Measurements from ENCODE around the gene ASB18.
"Not testable (repeated sequence)": the region's sequence is repeated elsewhere in the genome, so short reads cannot be mapped to it uniquely, and the experiment has no call there.

ASB18 gene

DNA sequence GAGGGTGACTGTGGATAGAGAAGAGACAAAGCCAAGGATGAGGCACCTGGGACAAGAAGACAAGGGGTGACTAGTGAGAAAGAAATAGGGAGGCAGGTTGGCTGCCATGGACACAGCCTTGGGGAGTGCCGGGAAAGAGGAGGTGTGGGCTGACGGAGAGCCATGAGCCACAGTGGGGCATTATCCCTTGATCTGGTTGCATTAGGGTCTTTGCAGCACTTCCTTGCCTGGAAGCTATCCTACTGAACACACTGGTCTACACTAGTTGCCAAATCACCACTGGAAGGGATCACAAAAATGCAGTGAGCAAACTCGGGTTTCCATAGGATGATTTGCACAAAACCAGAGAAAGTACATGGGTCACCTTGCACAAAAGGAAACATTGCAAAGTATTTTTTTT lies 27.7 kb upstream of the ASB18 start:
- H3K4me3 Mint-ChIP-seq: no peak overlapping the region
- no peaks in the 10 kb centered on the region for H3K9me3 Mint-ChIP-seq
- CTCF ChIA-PET: no interaction called here
- H3K36me3 Mint-ChIP-seq: no peaks in the 10 kb centered on the region
- no peak for DNase-seq
- H3K27me3 Mint-ChIP-seq: peaks cover 10% of the 10 kb centered on the region
- no peak overlapping the region for H3K27ac Mint-ChIP-seq
- H3K4me1 Mint-ChIP-seq: no peaks in the 10 kb centered on the region

DNA sequence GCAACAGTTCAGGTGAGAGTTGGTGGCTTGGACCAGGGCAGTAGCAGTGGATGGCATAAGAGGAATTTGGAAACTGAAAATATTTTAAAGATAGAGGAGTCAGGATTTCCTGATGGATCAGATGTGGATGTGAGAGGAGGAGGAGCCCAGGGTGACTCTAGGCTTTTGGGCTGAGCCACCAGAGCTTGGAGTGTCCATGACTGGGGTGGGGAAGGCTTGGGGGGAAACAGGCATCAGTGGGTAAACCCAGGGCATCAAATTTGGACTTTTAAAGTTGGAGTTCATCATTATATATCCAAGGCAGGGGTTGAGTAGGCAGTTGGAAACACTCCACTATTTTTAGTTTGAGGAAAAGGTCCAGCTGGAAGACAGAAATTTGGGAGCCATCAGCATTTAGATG lies 27.3 kb upstream of the ASB18 start:
- H3K4me1 Mint-ChIP-seq: no peaks in the 10 kb centered on the region
- H3K27ac Mint-ChIP-seq: no peak overlapping the region
- no peak overlapping the region for H3K4me3 Mint-ChIP-seq
- CTCF ChIA-PET: no interaction called here
- DNase-seq: no peak
- no peaks in the 10 kb centered on the region for H3K9me3 Mint-ChIP-seq
- H3K36me3 Mint-ChIP-seq: no peaks in the 10 kb centered on the region
- H3K27me3 Mint-ChIP-seq: peaks cover 10% of the 10 kb centered on the region

DNA sequence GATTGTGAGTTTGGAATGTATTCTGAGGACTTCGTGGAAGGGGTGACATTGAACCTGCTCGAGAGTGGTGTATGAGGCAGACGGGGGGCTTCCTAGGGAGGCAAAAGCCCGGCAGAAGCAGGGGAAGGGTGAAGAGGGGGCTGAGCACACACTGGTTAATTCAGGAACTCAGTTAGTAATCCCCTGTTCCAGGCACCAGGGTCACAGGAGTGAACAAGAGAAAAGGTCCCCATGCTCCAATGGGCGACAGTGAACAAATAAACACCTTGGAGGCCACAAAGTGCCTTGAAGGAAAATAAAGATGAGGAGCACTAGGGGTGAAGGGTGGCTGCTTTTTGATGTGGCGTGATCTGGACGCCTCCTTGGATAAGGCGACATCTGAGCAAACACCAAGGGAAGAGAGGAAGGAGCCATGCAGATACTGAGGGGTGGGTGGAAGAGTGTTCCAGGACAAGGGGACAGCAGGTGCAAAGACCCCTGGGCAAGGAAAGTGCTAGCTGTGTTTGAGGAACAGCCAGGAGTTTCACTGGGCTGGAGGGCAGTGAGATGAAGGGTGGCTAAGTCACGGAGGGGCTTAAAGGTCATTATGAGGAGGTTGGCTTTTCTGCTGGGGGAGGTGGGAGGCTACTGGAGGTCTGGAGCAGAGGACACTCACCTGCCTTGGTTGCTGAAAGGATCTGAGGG lies 26.7 kb upstream of the ASB18 start:
- no peak for DNase-seq
- H3K4me1 Mint-ChIP-seq: no peaks in the 10 kb centered on the region
- no peak overlapping the region for H3K27ac Mint-ChIP-seq
- H3K27me3 Mint-ChIP-seq: peaks cover 10% of the 10 kb centered on the region
- CTCF ChIA-PET: no interaction called here
- H3K4me3 Mint-ChIP-seq: no peak overlapping the region
- H3K9me3 Mint-ChIP-seq: no peaks in the 10 kb centered on the region
- H3K36me3 Mint-ChIP-seq: no peaks in the 10 kb centered on the region

DNA sequence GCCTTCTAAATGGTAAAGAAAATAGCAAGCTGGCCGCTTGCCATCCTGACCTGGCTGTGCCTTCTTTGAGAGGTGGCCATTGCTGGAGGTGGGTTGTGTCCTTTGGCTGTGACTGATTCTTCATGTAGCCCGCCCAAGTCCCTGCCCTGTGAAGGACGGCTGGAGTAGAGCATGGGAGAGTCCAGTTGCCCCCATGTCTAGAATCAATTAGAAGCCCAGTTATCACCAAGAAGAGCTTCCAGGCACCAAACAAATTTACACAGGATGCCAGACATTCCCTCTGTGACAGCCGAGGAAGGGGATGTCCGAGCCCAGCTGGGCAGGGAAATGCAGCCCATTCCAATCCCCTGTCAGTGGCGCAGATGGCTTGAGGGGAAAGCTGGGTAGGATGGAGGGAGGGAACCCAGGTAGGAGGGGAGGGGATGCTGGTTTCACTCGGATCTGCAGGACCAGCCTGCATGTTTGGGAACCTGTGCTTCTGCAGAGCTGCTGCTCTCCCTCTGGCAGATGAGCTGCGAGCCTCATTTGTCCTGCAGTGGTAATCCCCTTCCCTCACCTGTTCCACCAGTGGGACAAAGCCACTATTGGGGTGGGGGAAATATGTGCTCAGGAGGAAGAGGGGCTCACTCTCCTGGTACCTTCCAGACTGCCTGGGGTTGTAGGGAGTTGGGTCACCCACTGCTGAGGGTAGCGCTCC lies 25.7 kb upstream of the ASB18 start:
- H3K4me3 Mint-ChIP-seq: no peak overlapping the region
- CTCF ChIA-PET: no interaction called here
- no peak overlapping the region for H3K27ac Mint-ChIP-seq
- DNase-seq: no peak
- no peaks in the 10 kb centered on the region for H3K9me3 Mint-ChIP-seq
- peaks cover 10% of the 10 kb centered on the region for H3K27me3 Mint-ChIP-seq
- no peaks in the 10 kb centered on the region for H3K4me1 Mint-ChIP-seq
- no peaks in the 10 kb centered on the region for H3K36me3 Mint-ChIP-seq

DNA sequence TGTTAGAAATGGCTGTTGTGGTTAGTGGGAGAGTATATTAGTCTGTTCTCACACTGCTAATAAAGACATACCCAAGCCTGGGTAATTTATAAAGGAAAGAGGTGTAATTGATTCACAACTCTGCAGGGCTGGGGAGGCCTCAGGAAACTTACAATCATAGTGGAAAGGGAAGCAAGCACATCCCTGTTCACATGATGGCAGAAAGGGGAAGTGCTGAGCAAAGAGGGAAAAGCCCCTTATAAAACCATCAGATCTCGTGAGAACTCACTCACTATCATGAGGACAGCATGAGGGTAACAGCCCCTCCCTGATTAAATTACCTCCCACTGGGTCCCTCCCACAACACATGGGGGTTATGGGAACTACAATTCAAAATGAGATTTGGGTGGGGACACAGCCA lies 24.2 kb upstream of the ASB18 start:
- CTCF ChIA-PET, DNase-seq, H3K27ac Mint-ChIP-seq, H3K36me3 Mint-ChIP-seq, H3K27me3 Mint-ChIP-seq, H3K9me3 Mint-ChIP-seq, H3K4me3 Mint-ChIP-seq, H3K4me1 Mint-ChIP-seq: not testable (repeated sequence)

DNA sequence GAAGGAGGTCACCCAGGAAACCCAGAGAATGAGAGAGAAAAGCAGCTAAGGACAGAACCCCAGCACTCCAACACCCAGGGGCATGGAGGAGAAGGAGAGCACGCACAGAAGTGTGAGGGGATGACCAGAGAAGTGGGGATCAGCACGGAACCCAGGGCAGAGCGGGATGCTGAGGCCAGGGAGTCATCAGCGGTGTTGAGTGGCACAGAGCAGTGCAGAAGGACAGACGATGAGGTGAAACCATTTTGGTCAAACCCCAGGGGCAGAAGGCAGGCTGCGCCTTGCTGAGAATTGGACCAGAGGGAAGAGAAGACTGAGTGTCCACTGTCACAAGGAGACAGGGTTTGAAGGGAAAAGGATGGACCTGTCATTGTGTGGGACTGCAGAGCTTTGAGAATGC lies 23.4 kb upstream of the ASB18 start:
- CTCF ChIA-PET: no interaction called here
- DNase-seq: no peak
- no peak overlapping the region for H3K4me3 Mint-ChIP-seq
- no peaks in the 10 kb centered on the region for H3K4me1 Mint-ChIP-seq
- no peaks in the 10 kb centered on the region for H3K9me3 Mint-ChIP-seq
- H3K27me3 Mint-ChIP-seq: peaks cover 7% of the 10 kb centered on the region
- no peaks in the 10 kb centered on the region for H3K36me3 Mint-ChIP-seq
- no peak overlapping the region for H3K27ac Mint-ChIP-seq

DNA sequence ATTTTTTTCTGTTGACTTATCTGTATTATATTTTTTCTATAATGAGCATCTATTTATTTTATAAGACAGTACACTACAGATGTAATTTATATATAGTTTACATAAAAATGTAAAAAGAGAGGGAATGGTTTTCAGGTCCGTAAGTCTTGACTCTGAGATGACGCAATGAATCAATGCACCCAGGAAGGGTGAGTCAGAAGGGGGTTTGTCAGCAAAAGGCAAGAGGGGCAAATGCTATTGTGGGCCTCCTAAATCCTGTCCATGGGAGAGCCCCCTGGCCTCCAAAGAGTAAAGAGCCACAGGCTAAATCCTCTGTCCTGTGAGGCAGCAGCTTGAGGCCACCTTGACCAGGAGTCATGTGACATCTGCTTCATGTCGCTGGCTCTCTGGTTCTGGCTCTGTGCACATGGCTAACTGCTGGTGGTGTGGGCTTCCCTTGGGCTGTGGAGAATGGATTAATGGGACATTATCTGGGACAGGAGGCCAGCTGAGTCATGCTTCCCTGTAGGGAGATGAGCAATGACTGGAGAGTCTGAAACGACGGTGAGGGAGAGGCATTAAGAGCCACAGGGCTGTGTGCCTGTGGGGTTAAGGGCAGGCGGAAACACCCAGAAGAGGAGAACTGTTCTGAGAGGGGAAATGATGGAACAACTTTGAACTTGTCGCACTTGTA lies 22.8 kb upstream of the ASB18 start:
- DNase-seq: no peak
- H3K4me3 Mint-ChIP-seq: no peak overlapping the region
- peaks cover 7% of the 10 kb centered on the region for H3K27me3 Mint-ChIP-seq

DNA sequence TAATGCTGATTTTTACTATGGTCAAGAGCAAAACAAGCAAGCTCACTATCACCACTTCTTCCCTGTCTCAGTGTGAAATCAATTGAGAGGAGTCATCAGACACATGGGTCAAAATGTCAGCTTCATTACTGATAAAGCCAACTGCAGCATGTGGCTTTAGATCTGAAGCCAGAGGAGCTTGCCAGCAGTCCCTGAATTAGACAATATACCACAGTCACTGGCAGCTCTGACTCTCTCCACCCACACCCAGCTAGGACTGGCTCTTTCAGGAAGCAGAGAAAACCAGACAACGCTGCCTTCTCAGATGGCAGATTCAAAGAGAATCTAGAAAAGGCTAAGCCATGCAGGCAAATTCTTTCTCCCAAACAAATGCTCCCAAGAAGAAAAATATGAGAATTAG lies 20.0 kb upstream of the ASB18 start:
- Mint-ChIP-seq H3K36me3 (no peaks in the 10 kb centered on the region), H3K27me3 (peaks cover 11% of the 10 kb centered on the region), H3K9me3 (no peaks in the 10 kb centered on the region), H3K27ac (no peak overlapping the region), H3K4me1 (no peaks in the 10 kb centered on the region), H3K4me3 (no peak overlapping the region)
- DNase-seq: no peak
- CTCF ChIA-PET: no interaction called here

More for the DNA sequence above, 22.8 kb upstream of the ASB18 start:
- Mint-ChIP-seq H3K27ac (no peak overlapping the region), H3K9me3 (no peaks in the 10 kb centered on the region), H3K4me1 (no peaks in the 10 kb centered on the region), H3K36me3 (no peaks in the 10 kb centered on the region)
- CTCF ChIA-PET: no interaction called here

DNA sequence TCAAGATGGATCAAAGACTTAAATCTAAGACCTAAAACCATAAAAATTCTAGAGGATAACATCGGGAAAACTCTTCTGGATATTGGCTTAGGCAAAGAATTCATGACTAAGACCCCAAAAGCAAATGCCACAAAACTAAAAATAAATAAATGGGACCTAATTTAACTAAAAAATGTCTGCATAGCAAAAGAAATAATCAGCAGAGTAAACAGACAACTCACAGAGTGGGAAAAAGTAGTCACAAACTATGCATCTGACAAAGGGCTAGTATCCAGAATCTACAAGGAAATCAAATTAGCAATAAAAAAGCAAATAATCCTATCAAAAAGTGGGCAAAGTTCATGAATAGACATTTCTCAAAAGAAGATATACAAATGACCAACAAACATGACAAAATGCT lies 18.2 kb upstream of the ASB18 start:
- Mint-ChIP-seq H3K27me3 (peaks cover 12% of the 10 kb centered on the region), H3K4me3 (no peak overlapping the region), H3K36me3 (no peaks in the 10 kb centered on the region), H3K27ac (no peak overlapping the region), H3K9me3 (no peaks in the 10 kb centered on the region), H3K4me1 (no peaks in the 10 kb centered on the region)
- CTCF ChIA-PET: no interaction called here
- no peak for DNase-seq

DNA sequence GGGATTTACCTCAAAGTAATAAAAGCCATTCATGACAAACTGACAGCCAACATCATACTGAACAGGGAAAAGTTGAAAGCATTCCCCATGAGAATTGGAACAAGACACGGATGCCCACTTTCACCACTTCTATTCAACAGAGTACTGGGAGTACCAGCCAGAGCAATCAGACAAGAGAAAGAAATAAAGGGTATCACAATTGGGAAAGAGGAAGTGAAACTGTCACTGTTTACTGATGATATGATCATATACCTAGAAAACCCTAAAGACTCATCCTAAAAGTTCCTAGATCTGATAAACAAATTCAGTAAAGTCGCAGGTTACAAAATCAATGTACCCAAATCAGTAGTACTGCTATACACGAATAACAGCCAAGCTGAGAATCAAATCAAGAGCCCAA lies 17.2 kb upstream of the ASB18 start:
- DNase-seq: no peak
- Mint-ChIP-seq H3K27me3 (peaks cover 17% of the 10 kb centered on the region), H3K36me3 (no peaks in the 10 kb centered on the region), H3K27ac (no peak overlapping the region), H3K4me3 (no peak overlapping the region), H3K4me1 (no peaks in the 10 kb centered on the region), H3K9me3 (no peaks in the 10 kb centered on the region)
- CTCF ChIA-PET: no interaction called here

DNA sequence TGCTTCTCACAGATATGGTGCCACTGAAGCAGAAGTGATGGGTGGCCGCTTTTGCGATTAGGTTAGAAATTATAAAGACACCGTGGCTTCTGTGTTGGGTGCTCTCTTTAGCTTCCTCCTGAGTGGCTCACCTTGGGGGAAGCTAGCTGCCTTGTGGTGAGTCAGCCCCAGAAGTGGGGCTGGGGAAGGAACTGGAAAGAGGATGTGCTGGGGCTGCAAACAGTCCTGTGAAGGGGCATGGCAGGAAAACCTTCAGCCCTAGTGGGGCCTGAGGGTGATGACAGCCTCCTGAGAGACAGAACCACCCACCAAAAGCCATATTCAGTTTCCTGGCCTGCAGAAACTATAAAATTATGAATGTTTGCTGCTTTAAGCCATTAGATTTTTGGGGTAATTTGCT lies 8.9 kb upstream of the ASB18 start:
- Mint-ChIP-seq H3K4me1 (no peaks in the 10 kb centered on the region), H3K36me3 (no peaks in the 10 kb centered on the region), H3K9me3 (peaks cover 21% of the 10 kb centered on the region), H3K27me3 (peaks cover 8% of the 10 kb centered on the region), H3K27ac (no peak overlapping the region), H3K4me3 (no peak overlapping the region)
- CTCF ChIA-PET: no interaction called here
- DNase-seq: no peak

DNA sequence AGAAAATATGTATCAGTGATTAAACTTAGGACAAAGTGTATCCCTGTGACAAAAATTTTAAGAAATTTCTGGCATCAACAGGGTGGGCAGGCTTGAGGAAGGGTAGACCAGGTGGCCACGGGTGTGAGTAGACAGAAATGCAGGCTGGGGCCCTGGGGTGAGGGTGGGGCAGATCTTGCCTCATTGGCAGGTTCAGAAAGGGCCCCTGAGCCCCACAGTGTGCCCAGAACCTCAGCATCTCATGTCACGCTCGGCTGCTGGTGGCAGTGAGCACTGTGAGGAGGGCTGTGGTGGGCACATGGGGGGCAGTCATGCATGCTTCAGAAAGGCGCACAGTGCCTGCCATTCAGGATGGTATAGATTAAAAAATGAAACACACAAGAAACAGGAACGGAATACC lies 7.6 kb upstream of the ASB18 start:
- no peak overlapping the region for H3K27ac Mint-ChIP-seq
- CTCF ChIA-PET: no interaction called here
- no peak for DNase-seq
- H3K4me3 Mint-ChIP-seq: no peak overlapping the region
- H3K4me1 Mint-ChIP-seq: no peaks in the 10 kb centered on the region
- H3K9me3 Mint-ChIP-seq: peaks cover 21% of the 10 kb centered on the region
- peaks cover 6% of the 10 kb centered on the region for H3K27me3 Mint-ChIP-seq
- H3K36me3 Mint-ChIP-seq: no peaks in the 10 kb centered on the region

DNA sequence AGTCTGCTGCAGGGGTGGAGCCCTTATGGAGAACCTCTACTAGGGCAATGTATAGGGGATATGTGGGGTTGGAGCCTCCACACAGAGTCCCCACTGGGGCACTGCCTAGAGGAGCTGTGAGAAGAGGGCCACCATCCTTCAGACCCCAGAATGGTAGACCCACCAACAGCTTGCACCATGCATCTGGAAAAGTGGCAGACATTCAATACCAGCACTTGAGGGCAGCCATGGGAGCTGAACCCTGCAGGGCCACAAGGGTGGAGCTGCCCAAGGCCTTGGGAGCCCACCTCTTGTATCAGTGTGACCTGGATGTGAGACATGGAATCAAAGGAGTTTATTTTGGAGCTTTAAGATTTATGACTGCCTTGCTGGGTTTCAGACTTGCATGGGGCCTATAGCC lies 5.7 kb upstream of the ASB18 start:
- H3K4me1 Mint-ChIP-seq, H3K4me3 Mint-ChIP-seq, H3K27ac Mint-ChIP-seq, H3K36me3 Mint-ChIP-seq, DNase-seq, H3K27me3 Mint-ChIP-seq, CTCF ChIA-PET: not testable (repeated sequence)
- H3K9me3 Mint-ChIP-seq: peaks cover 21% of the 10 kb centered on the region

DNA sequence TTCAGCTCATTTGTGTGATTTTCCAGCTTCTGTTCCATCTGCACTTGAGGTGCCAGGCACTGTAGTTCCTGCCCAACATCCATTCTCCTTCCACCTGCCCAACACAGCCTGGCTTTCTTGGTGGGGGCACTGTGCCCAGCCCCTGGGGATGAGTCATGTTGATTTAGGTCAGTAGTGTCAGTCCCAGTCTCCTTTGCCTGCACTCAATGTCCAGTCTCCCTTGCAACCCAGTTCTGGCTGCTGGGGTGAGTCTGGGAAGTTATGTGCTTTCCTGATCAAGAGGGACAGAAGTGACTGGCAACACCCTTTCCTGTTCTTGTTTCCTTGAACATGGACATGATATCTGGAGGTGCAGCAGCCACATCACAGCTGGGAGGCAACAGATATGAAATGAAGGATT lies 1.5 kb upstream of the ASB18 start:
- Mint-ChIP-seq H3K9me3 (peaks cover 21% of the 10 kb centered on the region), H3K4me3 (no peak overlapping the region), H3K27me3 (no peaks in the 10 kb centered on the region), H3K27ac (no peak overlapping the region), H3K4me1 (no peaks in the 10 kb centered on the region), H3K36me3 (no peaks in the 10 kb centered on the region)
- CTCF ChIA-PET: no interaction called here
- DNase-seq: no peak

DNA sequence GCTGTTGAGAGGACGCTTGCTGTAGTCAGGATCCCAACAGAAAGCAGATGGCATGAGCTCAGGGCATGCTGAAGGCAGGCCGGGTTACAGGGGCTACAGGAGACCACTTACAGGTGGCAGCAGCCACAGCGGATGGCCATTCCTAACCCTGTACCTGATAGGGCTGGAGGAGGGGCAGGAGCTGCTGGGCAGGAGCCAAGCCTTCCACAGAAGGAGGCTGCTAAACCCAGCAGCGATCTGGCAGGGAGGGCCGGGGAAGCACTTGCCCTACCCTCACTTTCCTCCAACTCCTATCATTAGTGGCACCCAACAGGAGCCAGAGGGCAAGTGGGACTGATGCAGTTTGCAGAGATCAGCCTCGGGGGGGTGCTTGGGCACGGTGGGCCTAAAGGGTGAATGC lies 2.0 kb downstream of the ASB18 start:
- Mint-ChIP-seq H3K27me3 (peaks cover 4% of the 10 kb centered on the region), H3K27ac (no peak overlapping the region), H3K9me3 (peaks cover 2% of the 10 kb centered on the region), H3K36me3 (no peaks in the 10 kb centered on the region), H3K4me1 (no peaks in the 10 kb centered on the region), H3K4me3 (no peak overlapping the region)
- CTCF ChIA-PET: no interaction called here
- DNase-seq: no peak
